Testis (tissue), 3 donors: ENCODE data around the gene TFAP2A. TPM values are rescaled to one million over a fixed set of nuclear protein-coding genes. Genes with fewer than 3 reads are reported as not detected.

Experiments used
- DNase-seq: peaks from one replicate; pipeline ENCODE4 v3.0.0-alpha.2; 2019
- H3K27ac ChIP-seq, 2 donors: fragments of 200-600 bp; sonication (generic); one replicate each; pipeline ENCODE4 v1.5.1; 2019
- H3K27me3 ChIP-seq: fragments of 200-600 bp; sonication (generic); one replicate; pipeline ENCODE4 v1.5.1; 2019
- H3K36me3 ChIP-seq: fragments of 200-600 bp; sonication (generic); one replicate; pipeline ENCODE4 v1.5.1; 2017; ENCODE audit warnings: low read depth; ENCODE audit errors: missing control alignments
- H3K4me1 ChIP-seq: fragments of 200-600 bp; sonication (generic); one replicate; pipeline ENCODE4 v1.5.1; 2019
- H3K4me3 ChIP-seq, 2 donors: fragments of 200-600 bp; sonication (generic); one replicate each; pipeline ENCODE4 v1.5.1; 2017 to 2019
- H3K9me3 ChIP-seq: fragments of 200-600 bp; sonication (generic); one replicate; pipeline ENCODE4 v1.5.1; 2017
- CTCF ChIP-seq, 3 experiments: fragments of 450-650 bp in 2 of 3; fragments of 200-600 bp in 1 of 3; sonication (generic) in 1 of 3; IDR thresholded peaks; one replicate each; pipeline ENCODE4 v1.5.1; 2016 to 2019; ENCODE audit warnings: antibody characterized with exemption in 3 of 3, mild to moderate bottlenecking in 2 of 3, moderate library complexity in 1 of 3
- POLR2A ChIP-seq: fragments of 450-650 bp; IDR thresholded peaks from one replicate; pipeline ENCODE4 v1.6.1; 2017; ENCODE audit warnings: antibody characterized with exemption, mild to moderate bottlenecking, moderate library complexity
- WGBS, 2 donors: methylation state at CpG; one replicate each; pipeline ENCODE4 v1.1.5; 2018; 5-methylcytosine and 5-hydroxymethylcytosine counted together
- intact Hi-C: fragments of 100-400 bp; cut with DNase I; formaldehyde crosslinking; loops from one replicate; pipeline ENCODE4 v1.15.1; 2023; ENCODE audit warnings: low total_unique reads
- polyA plus RNA-seq: library from polyadenylated mRNA; stranded (reverse); fragments of 350-450 nt; fragmentation: Illumina TruSeq; extraction: RNeasy Lipid Tissue Mini Kit (QIAGEN cat#74804); gene quantifications from one replicate; pipeline ENCODE4 v1.2.3, GENCODE V29; 2014; ENCODE audit warnings: low read depth, low replicate concordance; ENCODE audit not compliant: insufficient read depth
- total RNA-seq, 2 donors: library from RNA; depleted of rRNA; stranded (reverse); fragments of >200 nt; gene quantifications; one replicate each; pipeline ENCODE4 v1.2.3, GENCODE V29; 2016

The TFAP2A gene
- total and polyA plus RNA-seq, 3 donors from 2014 or later: 2.7 to 4.8 (median 3.3) TPM

GRCh38 chr6:10420546-10421157 is 5.8 kb upstream of the TFAP2A start:
- DNase-seq: no peak
- no peak for TF ChIP-seq POLR2A
- TF ChIP-seq CTCF (IDR thresholded peaks at IDR 0.05): no peak
- H3K27me3 ChIP-seq: no peaks in the 10 kb centered on the region
- H3K9me3 ChIP-seq: no peaks in the 10 kb centered on the region
- 1 to 4% methylated on average over 20 to 21 of the region's 21 CpGs for WGBS, 2 donors
- peaks cover 12% of the 10 kb centered on the region for H3K4me1 ChIP-seq
- H3K4me3 ChIP-seq: no peak overlapping the region
- no peaks in the 10 kb centered on the region for H3K36me3 ChIP-seq
- no peak overlapping the region for H3K27ac ChIP-seq
- intact Hi-C loops: no loop called here

- Histone ChIP-seq H3K4me3 (no peak overlapping the region), H3K27ac (no peak overlapping the region), H3K4me1 (peaks cover 13% of the 10 kb centered on the region), H3K36me3 (no peaks in the 10 kb centered on the region), H3K9me3 (no peaks in the 10 kb centered on the region), H3K27me3 (no peaks in the 10 kb centered on the region)
- intact Hi-C loops: no loop called here
- 2% methylated on average over 20 to 31 of the region's 31 CpGs for WGBS, 2 donors
- DNase-seq: no peak
- no peak for TF ChIP-seq CTCF (IDR thresholded peaks at IDR 0.05)
- no peak for TF ChIP-seq POLR2A
These were observed 5.1 kb upstream of the TFAP2A start for GRCh38 chr6:10419749-10420545.

GRCh38 chr6:10418862-10419748 is 4.2 kb upstream of the TFAP2A start:
- H3K36me3 ChIP-seq: no peaks in the 10 kb centered on the region
- no peak overlapping the region for H3K27ac ChIP-seq
- H3K27me3 ChIP-seq: no peaks in the 10 kb centered on the region
- DNase-seq: no peak
- H3K4me3 ChIP-seq: no peak overlapping the region
- no peaks in the 10 kb centered on the region for H3K9me3 ChIP-seq
- intact Hi-C loops: no loop called here
- peaks cover 18% of the 10 kb centered on the region for H3K4me1 ChIP-seq
- TF ChIP-seq CTCF (IDR thresholded peaks at IDR 0.05) (no peak), POLR2A (no peak)
- 3 to 4% methylated on average over 47 to 54 of the region's 56 CpGs for WGBS, 2 donors

GRCh38 chr6:10418361-10418861 is 3.5 kb upstream of the TFAP2A start:
- TF ChIP-seq POLR2A (no peak), CTCF (IDR thresholded peaks at IDR 0.05) (no peak)
- DNase-seq: no peak
- H3K4me3 ChIP-seq: no peak overlapping the region

More at GRCh38 chr6:10418361-10418861, 3.5 kb upstream of the TFAP2A start:
- Histone ChIP-seq H3K9me3 (no peaks in the 10 kb centered on the region), H3K27ac (no peak overlapping the region), H3K4me1 (peaks cover 18% of the 10 kb centered on the region), H3K27me3 (no peaks in the 10 kb centered on the region), H3K36me3 (no peaks in the 10 kb centered on the region)
- intact Hi-C loops: no loop called here
- WGBS, 2 donors: 28 to 30% methylated on average over 13 to 18 of the region's 18 CpGs
